HepG2 (cell line): ENCODE results near the gene SEC14L5. TPM values are rescaled to one million over a fixed set of nuclear protein-coding genes. Genes with fewer than 3 reads are reported as not detected.

Experiments
- ATRX ChIP-seq: sonication (generic); formaldehyde crosslinking; IDR thresholded peaks from 2 replicates; pipeline ENCODE4 v1.4.0; 2020; ENCODE audit warnings: missing genetic modification reagents, borderline replicate concordance
- BHLHE40 ChIP-seq: IDR thresholded peaks from 2 replicates; pipeline ENCODE4 v1.6.1; 2011; ENCODE audit warnings: low read length, improper control_type of control experiment
- HNRNPH1 ChIP-seq: fragments of 200-400 bp; formaldehyde crosslinking; optimal IDR thresholded peaks from 2 replicates; pipeline ENCODE3; 2017; ENCODE audit warnings: mild to moderate bottlenecking, low read depth, low read length
- MATR3 ChIP-seq: sonication (generic); formaldehyde crosslinking; IDR thresholded peaks from 2 replicates; pipeline ENCODE4 v1.4.0; 2020; ENCODE audit warnings: missing genetic modification reagents
- MIER3 ChIP-seq: IDR thresholded peaks from 2 replicates; pipeline ENCODE4 v1.6.1; 2016; ENCODE audit warnings: missing compliant biosample characterization, borderline replicate concordance
- SMARCE1 ChIP-seq: fragments of 450-650 bp; IDR thresholded peaks from 2 replicates; pipeline ENCODE4 v1.6.1; 2017; ENCODE audit warnings: borderline replicate concordance
- SNAPC2 ChIP-seq: sonication (generic); formaldehyde crosslinking; IDR thresholded peaks from 2 replicates; pipeline ENCODE4 v1.8.1; 2022; ENCODE audit warnings: mild to moderate bottlenecking, missing genetic modification reagents
- ZFP62 ChIP-seq: sonication (generic); formaldehyde crosslinking; IDR thresholded peaks from 2 replicates; pipeline ENCODE4 v1.4.0; 2020; ENCODE audit warnings: missing genetic modification reagents
- ZKSCAN5 ChIP-seq: sonication (generic); formaldehyde crosslinking; IDR thresholded peaks from 2 replicates; pipeline ENCODE4 v1.5.1; 2020; ENCODE audit warnings: mild to moderate bottlenecking, missing genetic modification reagents
- ZMYM2 ChIP-seq: sonication (generic); formaldehyde crosslinking; IDR thresholded peaks from 2 replicates; pipeline ENCODE4 v1.8.0; 2022; ENCODE audit warnings: mild to moderate bottlenecking, missing genetic modification reagents
- ZNF3 ChIP-seq: IDR thresholded peaks from 2 replicates; pipeline ENCODE4 v1.7.0; 2017; ENCODE audit warnings: inconsistent platforms
- ZNF44 ChIP-seq: sonication (generic); formaldehyde crosslinking; IDR thresholded peaks from 2 replicates; pipeline ENCODE4 v1.5.1; 2020; ENCODE audit warnings: mild to moderate bottlenecking, missing genetic modification reagents
- ZNF556 ChIP-seq: sonication (generic); formaldehyde crosslinking; IDR thresholded peaks from 2 replicates; pipeline ENCODE4 v1.4.0; 2020; ENCODE audit warnings: mild to moderate bottlenecking, missing genetic modification reagents, borderline replicate concordance
- ZNF589 ChIP-seq: sonication (generic); formaldehyde crosslinking; conservative IDR thresholded peaks from 2 replicates; pipeline ENCODE4 v1.8.0; 2022; ENCODE audit warnings: mild to moderate bottlenecking, moderate library complexity, missing genetic modification reagents
- ZNF747 ChIP-seq: sonication (generic); formaldehyde crosslinking; IDR thresholded peaks from 2 replicates; pipeline ENCODE4 v1.8.1; 2023; ENCODE audit warnings: missing genetic modification reagents, mild to moderate bottlenecking, borderline replicate concordance
- ZNF777 ChIP-seq: sonication (generic); formaldehyde crosslinking; IDR thresholded peaks from 2 replicates; pipeline ENCODE4 v1.4.0; 2020; ENCODE audit warnings: missing genetic modification reagents
- ZSCAN22 ChIP-seq: sonication (generic); formaldehyde crosslinking; IDR thresholded peaks from 2 replicates; pipeline ENCODE4 v1.4.0; 2020; ENCODE audit warnings: mild to moderate bottlenecking, missing genetic modification reagents
- ZSCAN25 ChIP-seq: sonication (generic); formaldehyde crosslinking; IDR thresholded peaks from 2 replicates; pipeline ENCODE4 v1.8.0; 2022; ENCODE audit warnings: mild to moderate bottlenecking, missing genetic modification reagents
- ZZZ3 ChIP-seq: sonication (generic); formaldehyde crosslinking; IDR thresholded peaks from 2 replicates; pipeline ENCODE4 v1.4.0; 2020; ENCODE audit warnings: missing genetic modification reagents, mild to moderate bottlenecking, borderline replicate concordance
- polyA plus RNA-seq, 8 experiments: library from polyadenylated mRNA; depleted of rRNA in 3 of 8; stranded (reverse) in 7 of 8; unstranded in 1 of 8; fragments of >200 nt; fragmentation: Illumina TruSeq in 4 of 8; extraction: Trizol in 4 of 8; gene quantifications; 2 replicates each; pipeline versions ENCODE4 v1.2.1 to v1.2.3, GENCODE V29; 2011 to 2016; ENCODE audit warnings: low read depth in 4 of 8, missing spikeins in 1 of 8, mixed read lengths in 1 of 8; ENCODE audit not compliant: insufficient read depth in 1 of 8
- total RNA-seq, 5 experiments: library from RNA; depleted of rRNA; stranded (reverse); fragments of >200 nt; fragmentation: Illumina TruSeq; extraction: Trizol; gene quantifications; 2 replicates each; pipeline ENCODE4 v1.2.3, GENCODE V29; 2016; ENCODE audit warnings: low read depth in 1 of 5
- TF ChIP-seq, protein P1 (sequence below): sonication (generic); formaldehyde crosslinking; IDR thresholded peaks from 2 replicates; pipeline ENCODE4 v1.4.0; 2020; ENCODE audit warnings: low read depth, mild to moderate bottlenecking, missing genetic modification reagents
- TF ChIP-seq, protein P2 (sequence below): sonication (generic); formaldehyde crosslinking; IDR thresholded peaks from 2 replicates; pipeline ENCODE4 v1.4.0; 2020; ENCODE audit warnings: missing genetic modification reagents, mild to moderate bottlenecking, borderline replicate concordance
- TF ChIP-seq, protein P3 (sequence below): IDR thresholded peaks from 2 replicates; pipeline ENCODE4 v1.6.1; 2016; ENCODE audit warnings: control low read depth
- TF ChIP-seq, protein P4 (sequence below): sonication (generic); formaldehyde crosslinking; IDR thresholded peaks from 2 replicates; pipeline ENCODE4 v1.4.0; 2020; ENCODE audit warnings: missing genetic modification reagents
- TF ChIP-seq, protein P5 (sequence below): sonication (generic); formaldehyde crosslinking; IDR thresholded peaks from 2 replicates; pipeline ENCODE4 v1.4.0; 2020; ENCODE audit warnings: missing genetic modification reagents
- TF ChIP-seq, protein P6 (sequence below): sonication (generic); formaldehyde crosslinking; IDR thresholded peaks from 2 replicates; pipeline ENCODE4 v1.4.0; 2020; ENCODE audit warnings: missing genetic modification reagents, mild to moderate bottlenecking, borderline replicate concordance

Gene SEC14L5
- total and polyA plus RNA-seq, 2 of the 13 experiments (the other 11 are each of a cell fraction or from before 2014, with no cell fraction given): 0.40 to 0.42 TPM

DNA sequence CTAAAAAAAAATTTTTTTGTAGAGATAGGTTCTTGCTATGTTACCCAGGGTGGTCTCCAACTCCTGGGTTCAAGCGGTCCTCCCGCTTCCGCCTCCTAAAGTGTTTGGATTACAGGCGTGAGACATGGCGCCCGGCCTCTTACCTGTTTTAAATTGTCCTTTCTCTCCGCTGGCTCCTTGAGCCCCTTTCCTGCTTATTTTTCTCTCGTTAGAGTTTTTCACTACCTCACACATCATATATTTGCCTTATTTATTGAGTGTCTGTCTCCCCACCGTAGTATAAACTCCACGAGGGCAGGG is 760 bp upstream of the SEC14L5 start (continued):
- TF ChIP-seq, protein P1, sequence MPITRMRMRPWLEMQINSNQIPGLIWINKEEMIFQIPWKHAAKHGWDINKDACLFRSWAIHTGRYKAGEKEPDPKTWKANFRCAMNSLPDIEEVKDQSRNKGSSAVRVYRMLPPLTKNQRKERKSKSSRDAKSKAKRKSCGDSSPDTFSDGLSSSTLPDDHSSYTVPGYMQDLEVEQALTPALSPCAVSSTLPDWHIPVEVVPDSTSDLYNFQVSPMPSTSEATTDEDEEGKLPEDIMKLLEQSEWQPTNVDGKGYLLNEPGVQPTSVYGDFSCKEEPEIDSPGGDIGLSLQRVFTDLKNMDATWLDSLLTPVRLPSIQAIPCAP (CRISPR knock-in tag): no peak
- TF ChIP-seq ZNF747 (CRISPR knock-in tag): no peak
- TF ChIP-seq, protein P2, sequence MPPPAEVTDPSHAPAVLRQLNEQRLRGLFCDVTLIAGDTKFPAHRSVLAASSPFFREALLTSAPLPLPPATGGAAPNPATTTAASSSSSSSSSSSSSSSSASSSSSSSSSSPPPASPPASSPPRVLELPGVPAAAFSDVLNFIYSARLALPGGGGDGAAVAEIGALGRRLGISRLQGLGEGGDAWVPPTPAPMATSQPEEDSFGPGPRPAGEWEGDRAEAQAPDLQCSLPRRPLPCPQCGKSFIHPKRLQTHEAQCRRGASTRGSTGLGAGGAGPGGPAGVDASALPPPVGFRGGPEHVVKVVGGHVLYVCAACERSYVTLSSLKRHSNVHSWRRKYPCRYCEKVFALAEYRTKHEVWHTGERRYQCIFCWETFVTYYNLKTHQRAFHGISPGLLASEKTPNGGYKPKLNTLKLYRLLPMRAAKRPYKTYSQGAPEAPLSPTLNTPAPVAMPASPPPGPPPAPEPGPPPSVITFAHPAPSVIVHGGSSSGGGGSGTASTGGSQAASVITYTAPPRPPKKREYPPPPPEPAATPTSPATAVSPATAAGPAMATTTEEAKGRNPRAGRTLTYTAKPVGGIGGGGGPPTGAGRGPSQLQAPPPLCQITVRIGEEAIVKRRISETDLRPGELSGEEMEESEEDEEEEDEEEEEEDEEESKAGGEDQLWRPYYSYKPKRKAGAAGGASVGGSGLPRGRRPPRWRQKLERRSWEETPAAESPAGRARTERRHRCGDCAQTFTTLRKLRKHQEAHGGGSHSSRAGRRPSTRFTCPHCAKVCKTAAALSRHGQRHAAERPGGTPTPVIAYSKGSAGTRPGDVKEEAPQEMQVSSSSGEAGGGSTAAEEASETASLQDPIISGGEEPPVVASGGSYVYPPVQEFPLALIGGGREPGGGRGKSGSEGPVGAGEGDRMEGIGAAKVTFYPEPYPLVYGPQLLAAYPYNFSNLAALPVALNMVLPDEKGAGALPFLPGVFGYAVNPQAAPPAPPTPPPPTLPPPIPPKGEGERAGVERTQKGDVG (CRISPR knock-in tag): no peak
- TF ChIP-seq ZNF44 (CRISPR knock-in tag): no peak
- TF ChIP-seq MATR3: no peak
- no peak for TF ChIP-seq BHLHE40
- TF ChIP-seq ZZZ3 (CRISPR knock-in tag): no peak
- TF ChIP-seq ZMYM2 (CRISPR knock-in tag): 0 out of 2 replicates have a peak, but pooled peaks have one; percentile 34
- no peak for TF ChIP-seq ZNF3
- TF ChIP-seq ZKSCAN5: no peak
- TF ChIP-seq, protein P3, sequence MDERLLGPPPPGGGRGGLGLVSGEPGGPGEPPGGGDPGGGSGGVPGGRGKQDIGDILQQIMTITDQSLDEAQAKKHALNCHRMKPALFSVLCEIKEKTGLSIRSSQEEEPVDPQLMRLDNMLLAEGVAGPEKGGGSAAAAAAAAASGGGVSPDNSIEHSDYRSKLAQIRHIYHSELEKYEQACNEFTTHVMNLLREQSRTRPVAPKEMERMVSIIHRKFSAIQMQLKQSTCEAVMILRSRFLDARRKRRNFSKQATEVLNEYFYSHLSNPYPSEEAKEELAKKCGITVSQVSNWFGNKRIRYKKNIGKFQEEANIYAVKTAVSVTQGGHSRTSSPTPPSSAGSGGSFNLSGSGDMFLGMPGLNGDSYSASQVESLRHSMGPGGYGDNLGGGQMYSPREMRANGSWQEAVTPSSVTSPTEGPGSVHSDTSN (CRISPR knock-in tag): no peak
- TF ChIP-seq ZNF589 (CRISPR knock-in tag): no peak
- TF ChIP-seq ZNF777 (CRISPR knock-in tag): no peak
- no peak for TF ChIP-seq ZSCAN25 (CRISPR knock-in tag)
- TF ChIP-seq, protein P4, sequence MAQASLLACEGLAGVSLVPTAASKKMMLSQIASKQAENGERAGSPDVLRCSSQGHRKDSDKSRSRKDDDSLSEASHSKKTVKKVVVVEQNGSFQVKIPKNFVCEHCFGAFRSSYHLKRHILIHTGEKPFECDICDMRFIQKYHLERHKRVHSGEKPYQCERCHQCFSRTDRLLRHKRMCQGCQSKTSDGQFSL (CRISPR knock-in tag): no peak
- no peak for TF ChIP-seq ZFP62 (CRISPR knock-in tag)
- 0 out of 2 replicates have a peak, but pooled peaks have one; percentile 48 for TF ChIP-seq SNAPC2 (CRISPR knock-in tag)
- TF ChIP-seq, protein P5, sequence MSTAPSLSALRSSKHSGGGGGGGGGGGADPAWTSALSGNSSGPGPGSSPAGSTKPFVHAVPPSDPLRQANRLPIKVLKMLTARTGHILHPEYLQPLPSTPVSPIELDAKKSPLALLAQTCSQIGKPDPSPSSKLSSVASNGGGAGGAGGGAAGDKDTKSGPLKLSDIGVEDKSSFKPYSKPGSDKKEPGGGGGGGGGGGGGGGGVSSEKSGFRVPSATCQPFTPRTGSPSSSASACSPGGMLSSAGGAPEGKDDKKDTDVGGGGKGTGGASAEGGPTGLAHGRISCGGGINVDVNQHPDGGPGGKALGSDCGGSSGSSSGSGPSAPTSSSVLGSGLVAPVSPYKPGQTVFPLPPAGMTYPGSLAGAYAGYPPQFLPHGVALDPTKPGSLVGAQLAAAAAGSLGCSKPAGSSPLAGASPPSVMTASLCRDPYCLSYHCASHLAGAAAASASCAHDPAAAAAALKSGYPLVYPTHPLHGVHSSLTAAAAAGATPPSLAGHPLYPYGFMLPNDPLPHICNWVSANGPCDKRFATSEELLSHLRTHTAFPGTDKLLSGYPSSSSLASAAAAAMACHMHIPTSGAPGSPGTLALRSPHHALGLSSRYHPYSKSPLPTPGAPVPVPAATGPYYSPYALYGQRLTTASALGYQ (CRISPR knock-in tag): no peak
- TF ChIP-seq ZSCAN22 (CRISPR knock-in tag): no peak
- no peak for TF ChIP-seq MIER3 (CRISPR knock-in tag)
- TF ChIP-seq SMARCE1: no peak
- no peak for TF ChIP-seq ATRX (CRISPR knock-in tag)
- TF ChIP-seq HNRNPH1: no peak
- TF ChIP-seq ZNF556 (CRISPR knock-in tag): 0 out of 2 replicates have a peak, but pooled peaks have one; percentile 51
- TF ChIP-seq, protein P6, sequence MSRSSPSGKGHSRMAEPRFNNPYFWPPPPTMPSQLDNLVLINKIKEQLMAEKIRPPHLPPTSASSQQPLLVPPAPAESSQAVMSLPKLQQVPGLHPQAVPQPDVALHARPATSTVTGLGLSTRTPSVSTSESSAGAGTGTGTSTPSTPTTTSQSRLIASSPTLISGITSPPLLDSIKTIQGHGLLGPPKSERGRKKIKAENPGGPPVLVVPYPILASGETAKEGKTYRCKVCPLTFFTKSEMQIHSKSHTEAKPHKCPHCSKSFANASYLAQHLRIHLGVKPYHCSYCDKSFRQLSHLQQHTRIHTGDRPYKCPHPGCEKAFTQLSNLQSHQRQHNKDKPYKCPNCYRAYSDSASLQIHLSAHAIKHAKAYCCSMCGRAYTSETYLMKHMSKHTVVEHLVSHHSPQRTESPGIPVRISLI (CRISPR knock-in tag): no peak
